Naive thymus-derived CD8-positive, alpha-beta T cell (primary cell): ENCODE data around the gene MCFD2. TPM values are rescaled to one million over a fixed set of nuclear protein-coding genes. Genes with fewer than 3 reads are reported as not detected.
"Not testable (repeated sequence)": the region's sequence is repeated elsewhere in the genome, so short reads cannot be mapped to it uniquely, and the experiment has no call there.

Experiments used
- ATAC-seq, 2 donors: fragments of 150-1000 bp; cut with Tn5 transposase in 1 of 2; sonication (Bioruptor Pico), chemical (Tn5 transposase) in 1 of 2; 1 replicate in 1 of 2; 2 replicates in 1 of 2; pipeline ENCODE4 v1.10.0; 2021; ENCODE audit warnings: mild to moderate bottlenecking in 2 of 2, moderate library complexity in 2 of 2
- POLR2A ChIA-PET: fragments of 350-600 bp; sonication (Branson Sonifier 250); formaldehyde crosslinking; loops from one replicate; lab custom pipeline; 2021; ENCODE audit warnings: antibody characterized with exemption; lab: Charles Lee
- DNase-seq, 10 donors: peaks; one replicate each; pipeline versions ENCODE4 v3.0.0 to v3.0.0-alpha.2; 2020 to 2022
- H3K27ac Mint-ChIP-seq, 10 donors: one replicate each; pipeline ENCODE4 v1.8.0; 2020 to 2022; ENCODE audit warnings: mild to moderate bottlenecking in 10 of 10, mixed read lengths in 10 of 10, moderate library complexity in 4 of 10, inconsistent platforms in 1 of 10
- H3K27me3 Mint-ChIP-seq, 5 donors: one replicate each; pipeline ENCODE4 v1.8.0; 2021 to 2022; ENCODE audit warnings: mixed read lengths in 5 of 5
- H3K36me3 Mint-ChIP-seq, 3 donors: one replicate each; pipeline ENCODE4 v1.8.0; 2020 to 2022; ENCODE audit warnings: mixed read lengths in 3 of 3, mild to moderate bottlenecking in 2 of 3, inconsistent platforms in 1 of 3
- H3K4me1 Mint-ChIP-seq, 4 donors: one replicate each; pipeline ENCODE4 v1.8.0; 2021 to 2022; ENCODE audit warnings: mixed read lengths in 4 of 4
- H3K4me3 Mint-ChIP-seq, 10 donors: one replicate each; pipeline ENCODE4 v1.8.0; 2020 to 2022; ENCODE audit warnings: mild to moderate bottlenecking in 10 of 10, mixed read lengths in 10 of 10, moderate library complexity in 6 of 10, inconsistent platforms in 1 of 10
- H3K9me3 Mint-ChIP-seq, 9 donors: one replicate each; pipeline ENCODE4 v1.8.0; 2020 to 2022; ENCODE audit warnings: mixed read lengths in 9 of 9, mild to moderate bottlenecking in 3 of 9, inconsistent platforms in 1 of 9, moderate library complexity in 1 of 9
- polyA plus RNA-seq, 3 donors: library from polyadenylated mRNA; unstranded; fragments of 300-500 nt; fragmentation: Illumina TruSeq; gene quantifications; one replicate each; pipeline ENCODE4 v1.2.3, GENCODE V29; 2021
- total RNA-seq, 8 experiments: library from RNA in 2 of 8; stranded (reverse) in 2 of 8; gene quantifications; one replicate each; pipeline ENCODE4 v1.2.3 and lab custom pipeline; 2021 to 2026

MCFD2 gene
- total and polyA plus RNA-seq, 5 experiments from 2014 or later = 23.5 to 42.4 (median 29.1) TPM

DNA sequence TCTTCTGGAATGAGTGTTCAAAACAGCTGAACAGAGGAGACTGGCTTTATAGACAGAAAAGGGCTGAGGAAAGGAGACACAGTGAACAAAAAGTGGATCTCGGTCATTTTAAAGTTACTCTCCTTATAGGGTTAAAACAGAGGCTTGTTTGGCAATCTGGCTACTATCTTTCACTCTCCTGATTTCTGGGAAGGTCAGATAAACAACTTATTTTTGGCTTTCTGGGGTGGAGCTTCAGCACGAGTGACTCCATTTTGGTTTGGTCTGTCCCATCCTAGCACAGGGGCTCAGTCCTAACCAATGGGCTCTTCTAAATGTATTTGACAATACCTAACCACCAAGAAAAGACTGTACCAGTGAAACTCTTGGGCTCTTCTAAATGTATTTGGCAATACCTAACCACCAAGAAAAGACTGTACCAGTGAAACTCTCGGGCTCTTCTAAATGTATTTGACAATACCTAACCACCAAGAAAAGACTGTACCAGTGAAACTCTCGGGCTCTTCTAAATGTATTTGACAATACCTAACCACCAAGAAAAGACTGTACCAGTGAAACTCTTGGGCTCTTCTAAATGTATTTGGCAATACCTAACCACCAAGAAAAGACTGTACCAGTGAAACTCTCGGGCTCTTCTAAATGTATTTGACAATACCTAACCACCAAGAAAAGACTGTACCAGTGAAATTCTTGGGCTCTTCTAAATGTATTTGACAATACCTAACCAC is 39.5 kb downstream of the MCFD2 start:
- H3K27me3 Mint-ChIP-seq = peaks cover 0 to 18% (median 3%) of the 10 kb centered on the region in 5 donors
- POLR2A ChIA-PET, H3K4me1 Mint-ChIP-seq, DNase-seq, H3K9me3 Mint-ChIP-seq, H3K36me3 Mint-ChIP-seq, ATAC-seq, H3K4me3 Mint-ChIP-seq: not testable (repeated sequence)
- peak overlapping the region in 1 of 10 donors; percentile 9 for H3K27ac Mint-ChIP-seq

DNA sequence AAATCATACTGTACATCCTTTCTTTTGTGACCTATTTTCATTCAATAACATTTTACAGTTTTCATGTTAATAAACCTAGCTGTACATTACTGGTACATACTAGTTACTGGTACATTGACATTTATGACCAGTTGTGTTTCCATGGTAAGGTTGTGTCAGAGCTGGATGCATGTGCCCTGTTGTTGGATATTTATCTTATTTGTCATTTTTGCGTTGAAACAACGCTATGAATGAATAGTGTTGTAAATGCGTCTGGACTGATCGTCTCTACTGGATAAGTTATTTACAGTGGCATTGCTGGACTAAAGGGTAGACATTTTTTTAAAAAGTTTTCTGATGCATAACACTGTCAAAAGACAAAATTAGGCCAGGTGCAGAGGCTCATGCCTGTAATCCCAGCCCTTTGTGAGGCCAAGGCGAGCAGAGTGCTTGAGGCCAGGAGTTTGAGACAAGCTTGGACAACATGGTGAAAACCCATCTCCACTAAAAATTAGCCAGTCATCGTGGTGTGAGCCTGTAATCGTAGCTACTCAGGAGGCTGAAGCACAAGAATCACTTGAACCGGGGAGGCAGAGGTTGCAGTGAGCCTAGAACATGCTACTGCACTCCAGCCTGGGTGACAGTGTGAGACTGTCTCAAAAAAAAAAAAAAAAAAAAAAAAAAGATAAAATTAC is 40.2 kb downstream of the MCFD2 start:
- DNase-seq (no peak), ATAC-seq (no peak)
- POLR2A ChIA-PET = no interaction called here
- Mint-ChIP-seq H3K36me3 (no peaks in the 10 kb centered on the region), H3K4me1 (no peaks in the 10 kb centered on the region), H3K27me3 (peaks cover 0 to 26% (median 3%) of the 10 kb centered on the region in 5 donors), H3K27ac (no peak overlapping the region), H3K9me3 (no peaks in the 10 kb centered on the region), H3K4me3 (no peak overlapping the region)

DNA sequence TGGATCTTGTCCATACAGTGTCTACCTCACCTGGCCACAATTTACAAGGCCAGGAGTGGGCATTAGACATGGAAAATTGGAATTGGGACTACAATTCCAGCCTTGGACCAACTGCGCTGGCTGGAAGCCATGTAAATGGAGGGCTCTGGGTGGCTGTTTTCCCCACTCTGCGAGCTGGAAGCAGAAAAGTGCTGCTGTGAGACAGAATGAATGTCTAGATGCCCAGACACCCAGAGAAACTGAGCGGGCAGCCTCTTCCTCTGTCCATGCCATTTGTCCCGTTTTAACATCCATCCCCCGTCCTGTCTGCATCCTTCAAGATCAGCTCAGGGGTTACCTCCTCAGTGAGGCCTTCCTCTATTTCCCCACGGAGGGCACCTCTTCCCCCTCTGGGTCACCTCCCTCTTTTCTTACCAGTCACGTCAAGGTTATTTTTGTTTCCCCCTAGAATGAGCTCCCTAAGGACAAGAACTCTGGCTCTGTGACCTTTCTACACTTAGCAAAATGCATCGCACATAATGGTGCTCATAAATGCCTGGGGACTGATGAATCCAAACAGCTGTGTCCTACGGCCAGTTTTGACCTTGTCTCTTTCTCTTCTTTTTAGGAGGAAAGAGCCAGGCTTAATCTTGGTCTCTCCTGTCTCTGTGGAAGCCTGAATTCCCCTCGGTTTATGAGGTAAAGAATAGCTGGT is 41.2 kb downstream of the MCFD2 start:
- no peak for ATAC-seq
- no peak for DNase-seq
- POLR2A ChIA-PET = no interaction called here
- Mint-ChIP-seq H3K36me3 (no peaks in the 10 kb centered on the region), H3K4me3 (no peak overlapping the region), H3K27me3 (peaks cover 0 to 26% (median 3%) of the 10 kb centered on the region in 5 donors), H3K9me3 (no peaks in the 10 kb centered on the region), H3K27ac (no peak overlapping the region), H3K4me1 (no peaks in the 10 kb centered on the region)

DNA sequence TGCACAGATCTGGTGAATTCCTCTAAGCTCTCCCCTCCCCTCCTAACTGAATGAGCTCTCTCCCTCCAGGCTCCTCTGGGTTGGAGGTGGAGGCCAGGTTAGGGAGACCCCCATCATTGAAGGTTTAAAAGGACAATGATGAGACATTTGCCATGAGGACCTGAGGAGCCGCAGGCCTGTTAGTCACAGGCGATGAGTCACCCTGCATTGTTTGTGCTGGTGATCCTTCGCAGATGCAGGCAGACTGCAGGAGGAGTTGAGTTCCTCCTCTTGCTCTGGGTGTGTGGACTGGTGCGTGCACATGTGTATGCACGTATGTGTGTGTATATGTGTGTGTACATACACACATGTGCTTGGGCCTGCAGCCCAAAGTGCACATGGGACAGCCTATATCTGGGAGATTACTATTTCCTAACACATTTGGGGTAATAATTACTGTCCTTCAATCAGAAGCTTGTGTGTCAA is 42.0 kb downstream of the MCFD2 start:
- no peak for DNase-seq
- Mint-ChIP-seq H3K27ac (no peak overlapping the region), H3K4me1 (no peaks in the 10 kb centered on the region), H3K4me3 (no peak overlapping the region), H3K27me3 (peaks cover 0 to 26% (median 3%) of the 10 kb centered on the region in 5 donors), H3K9me3 (no peaks in the 10 kb centered on the region), H3K36me3 (no peaks in the 10 kb centered on the region)
- POLR2A ChIA-PET = no interaction called here
- ATAC-seq = no peak

DNA sequence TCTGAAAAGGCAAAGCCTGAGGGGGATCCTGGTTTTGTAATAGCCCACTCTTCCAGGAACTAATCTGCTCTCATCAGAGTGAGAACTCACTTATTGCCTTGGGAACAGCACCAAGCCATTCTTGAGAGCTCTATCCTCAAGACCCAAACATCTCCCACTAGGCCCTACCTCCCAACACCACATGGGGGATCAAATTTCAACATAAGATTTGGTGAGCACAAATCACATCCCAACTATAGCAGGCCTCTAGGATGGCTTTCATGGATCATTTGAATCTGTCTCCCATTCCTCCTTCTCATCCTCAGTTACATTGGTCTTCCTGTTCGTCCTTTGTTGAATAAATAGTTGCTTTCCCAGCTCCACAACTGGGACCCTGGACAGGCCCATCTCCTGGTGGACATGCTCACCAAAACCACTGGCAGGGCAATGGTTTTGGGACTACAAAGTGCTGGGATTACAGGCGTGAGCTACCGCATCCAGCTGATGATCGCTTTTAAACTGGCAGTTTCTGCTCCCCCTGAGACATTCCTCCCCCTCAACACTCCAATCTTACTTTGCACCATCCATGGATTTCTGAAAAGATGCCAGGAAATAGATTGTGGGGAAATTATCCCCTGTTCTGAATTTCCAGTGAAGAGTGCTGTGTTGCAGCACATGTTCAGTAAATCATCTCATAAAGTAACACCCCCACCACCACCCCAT is 42.6 kb downstream of the MCFD2 start:
- POLR2A ChIA-PET = no interaction called here

DNA sequence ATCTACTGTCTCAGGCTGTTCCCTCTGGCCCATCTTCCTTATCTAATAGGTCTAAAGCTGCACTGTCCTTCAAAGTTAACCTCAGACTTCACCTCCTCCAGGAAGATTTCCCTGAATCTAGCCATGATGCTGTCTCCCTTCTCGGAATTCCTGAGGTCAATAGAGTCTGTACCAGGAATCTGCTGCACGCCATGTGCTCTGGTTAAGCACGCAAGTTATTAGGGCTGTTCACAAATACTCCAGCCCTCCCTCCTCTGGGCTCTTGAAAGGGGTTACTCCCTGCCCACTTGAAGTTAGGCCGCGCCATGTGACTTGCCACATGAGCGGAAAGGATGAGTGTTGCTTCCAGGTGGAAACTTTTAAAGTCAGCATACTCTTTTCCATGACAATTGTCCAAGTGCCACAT is 43.6 kb downstream of the MCFD2 start:
- Mint-ChIP-seq H3K27me3 (peaks cover 0 to 26% (median 5%) of the 10 kb centered on the region in 5 donors), H3K4me3 (no peak overlapping the region), H3K27ac (no peak overlapping the region), H3K9me3 (no peaks in the 10 kb centered on the region), H3K4me1 (peaks cover 0 to under 1% (median 0%) of the 10 kb centered on the region in 4 donors), H3K36me3 (no peaks in the 10 kb centered on the region)
- DNase-seq (no peak), ATAC-seq (no peak)
- POLR2A ChIA-PET = interaction anchor here (0.8 kb wide), 1 partner anchor 12 kb away, joined by 3 read pairs; no protein-coding TSS in a partner anchor

More for the DNA sequence above, 42.6 kb downstream of the MCFD2 start:
- H3K36me3 Mint-ChIP-seq = no peaks in the 10 kb centered on the region
- ATAC-seq = no peak
- H3K4me1 Mint-ChIP-seq = no peaks in the 10 kb centered on the region
- no peaks in the 10 kb centered on the region for H3K9me3 Mint-ChIP-seq
- H3K27ac Mint-ChIP-seq = no peak overlapping the region
- DNase-seq = no peak
- H3K27me3 Mint-ChIP-seq = peaks cover 0 to 26% (median 5%) of the 10 kb centered on the region in 5 donors
- H3K4me3 Mint-ChIP-seq = no peak overlapping the region

DNA sequence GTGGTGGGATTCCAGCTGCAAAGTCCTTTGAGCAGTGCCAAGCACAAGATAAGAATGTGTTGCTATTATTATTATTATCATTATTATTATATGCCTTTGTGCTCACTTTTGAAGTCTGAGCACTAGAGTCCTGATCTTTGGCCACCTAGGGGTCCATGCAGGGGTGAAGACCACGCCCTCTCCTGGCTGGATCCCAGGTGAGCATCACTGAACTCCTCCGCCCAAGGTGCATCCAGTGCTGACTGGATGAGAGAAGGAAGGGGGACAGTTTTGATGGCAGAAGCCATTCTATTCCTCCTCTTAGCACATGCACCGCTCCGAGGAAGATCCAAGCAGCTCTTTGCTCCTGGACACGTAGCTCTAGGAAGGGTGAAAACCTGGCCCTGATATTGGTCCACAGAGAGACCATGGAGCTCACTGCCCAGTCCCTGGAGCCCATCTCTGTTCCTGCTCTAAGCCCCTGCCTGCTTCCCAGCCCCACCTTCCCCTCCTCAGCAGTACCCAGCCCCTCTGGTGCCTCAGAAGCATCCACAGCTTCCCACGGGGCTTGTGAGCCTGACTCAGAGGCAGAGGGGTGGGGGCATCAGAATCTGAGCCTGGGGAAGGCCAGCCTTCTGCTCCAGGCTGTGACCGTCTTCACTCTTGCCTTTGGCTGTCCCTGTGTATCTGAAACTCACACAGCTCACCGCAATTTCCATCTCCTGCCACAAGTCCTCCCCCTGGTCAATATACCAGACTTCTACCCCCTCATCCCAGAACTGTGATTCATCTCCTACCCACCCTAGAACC is 45.4 kb downstream of the MCFD2 start:
- peaks cover 0 to 6% (median 2%) of the 10 kb centered on the region in 3 donors for H3K36me3 Mint-ChIP-seq
- H3K27me3 Mint-ChIP-seq = peaks cover 0 to 26% (median 5%) of the 10 kb centered on the region in 5 donors
- peaks cover 0 to 12% (median 4%) of the 10 kb centered on the region in 9 donors for H3K9me3 Mint-ChIP-seq
- H3K4me1 Mint-ChIP-seq = peaks cover 1 to 6% (median 3%) of the 10 kb centered on the region in 4 donors
- no peak for ATAC-seq
- H3K27ac Mint-ChIP-seq = peak overlapping the region in 1 of 10 donors; percentile 10
- no peak overlapping the region for H3K4me3 Mint-ChIP-seq
- DNase-seq = no peak
- POLR2A ChIA-PET = no interaction called here

DNA sequence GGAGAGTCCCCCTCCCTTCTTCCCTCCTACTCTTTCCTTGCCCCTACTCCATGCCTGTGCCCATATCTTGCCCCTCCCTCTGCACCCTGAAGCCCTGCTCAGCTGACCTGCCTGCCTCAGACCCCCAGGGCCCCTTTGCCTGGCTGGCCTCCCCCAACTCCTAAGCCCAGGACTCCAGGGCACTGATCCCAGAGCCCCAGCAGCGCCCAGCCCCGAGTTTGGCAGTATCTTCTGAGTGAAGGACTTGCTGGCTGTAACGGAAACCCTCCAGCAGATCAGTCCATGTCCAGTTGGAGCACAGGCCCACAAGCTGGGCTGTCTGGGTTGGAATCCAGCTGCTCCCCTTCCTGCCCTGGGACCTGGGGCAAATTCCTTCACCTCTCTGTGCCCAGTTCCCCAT is 46.0 kb downstream of the MCFD2 start:
- peaks cover 0 to 12% (median 8%) of the 10 kb centered on the region in 3 donors for H3K36me3 Mint-ChIP-seq
- peaks cover 0 to 18% (median 10%) of the 10 kb centered on the region in 9 donors for H3K9me3 Mint-ChIP-seq
- H3K4me1 Mint-ChIP-seq = peaks cover 1 to 6% (median 3%) of the 10 kb centered on the region in 4 donors
- no peak overlapping the region for H3K4me3 Mint-ChIP-seq
- POLR2A ChIA-PET = no interaction called here
- DNase-seq (no peak), ATAC-seq (no peak)
- peaks cover 0 to 26% (median 5%) of the 10 kb centered on the region in 5 donors for H3K27me3 Mint-ChIP-seq
- H3K27ac Mint-ChIP-seq = no peak overlapping the region

DNA sequence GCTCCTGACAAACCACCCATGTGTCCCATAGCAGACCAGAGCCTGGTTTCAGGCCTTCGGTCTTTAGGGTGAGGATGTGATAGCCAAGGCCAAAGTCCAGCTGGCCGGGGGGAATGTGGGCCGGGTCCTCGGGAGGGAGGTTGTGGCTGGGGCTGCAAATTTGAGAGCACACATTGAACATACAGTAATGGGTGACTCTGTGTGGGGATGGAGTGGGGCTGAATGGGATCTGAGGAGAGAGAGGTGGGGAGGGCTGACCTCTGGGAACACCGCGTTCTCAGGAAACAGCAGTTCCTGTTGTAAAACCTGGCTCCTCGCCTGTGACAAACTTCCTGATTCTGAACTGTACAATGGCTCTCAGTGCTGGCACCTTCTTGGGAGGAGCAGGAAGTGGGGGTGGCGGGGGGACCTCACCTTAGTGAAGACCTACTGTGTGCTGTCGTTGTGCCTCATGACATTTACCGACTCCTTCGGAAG is 48.8 kb downstream of the MCFD2 start:
- DNase-seq = no peak
- Mint-ChIP-seq H3K4me1 (peaks cover 1 to 6% (median 3%) of the 10 kb centered on the region in 4 donors), H3K27me3 (peaks cover 0 to 15% (median 5%) of the 10 kb centered on the region in 5 donors), H3K27ac (no peak overlapping the region), H3K36me3 (peaks cover 0 to 20% (median 11%) of the 10 kb centered on the region in 3 donors), H3K4me3 (peak overlapping the region in 1 of 10 donors; percentile 6), H3K9me3 (peaks cover 0 to 28% (median 13%) of the 10 kb centered on the region in 9 donors)
- POLR2A ChIA-PET = interaction anchor here (0.6 kb wide), 1 partner anchor 21 kb away, joined by 3 read pairs; no protein-coding TSS in a partner anchor
- no peak for ATAC-seq

DNA sequence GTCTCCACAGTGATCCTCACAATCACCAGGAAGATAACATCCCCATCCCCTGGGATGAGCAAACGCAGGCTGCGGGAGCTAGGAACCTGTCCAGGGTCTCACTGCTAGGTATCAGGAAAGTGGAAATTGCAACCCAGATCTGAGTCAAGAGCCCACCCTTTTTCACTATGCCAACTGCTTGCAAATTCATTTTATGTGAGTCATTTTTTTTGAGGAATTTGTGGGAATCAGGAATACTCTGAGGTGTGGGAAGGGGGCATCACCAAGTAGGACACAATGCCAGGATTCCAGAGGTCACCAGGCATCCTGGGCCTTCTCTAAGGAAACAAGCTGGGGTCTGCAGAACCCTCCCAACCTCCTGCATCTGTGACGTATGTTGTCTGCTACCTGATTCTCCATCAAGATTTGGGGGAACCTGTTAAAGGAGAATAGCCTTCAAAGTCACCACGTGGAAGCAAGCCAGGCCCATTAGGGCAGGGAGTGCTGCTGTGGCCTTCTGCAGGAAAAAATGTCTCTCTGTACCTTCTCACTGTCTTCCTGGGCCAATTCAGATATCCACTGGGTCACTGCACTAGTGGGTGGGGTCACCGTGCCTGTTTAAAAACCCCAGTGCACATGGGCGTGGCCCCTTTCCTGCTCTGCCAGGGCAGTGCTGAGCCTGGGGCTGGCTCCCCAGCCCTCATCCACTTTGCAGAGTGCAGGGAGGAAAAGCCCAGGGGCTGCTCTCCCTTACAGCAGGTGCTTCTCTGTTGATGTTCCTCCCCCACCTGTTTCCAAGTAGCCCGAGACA is 50.2 kb downstream of the MCFD2 start:
- POLR2A ChIA-PET = no interaction called here
- no peak overlapping the region for H3K4me3 Mint-ChIP-seq
- H3K27me3 Mint-ChIP-seq = peaks cover 0 to 7% (median 2%) of the 10 kb centered on the region in 5 donors
- no peak for ATAC-seq
- H3K4me1 Mint-ChIP-seq = peaks cover 1 to 6% (median 3%) of the 10 kb centered on the region in 4 donors
- no peak overlapping the region for H3K27ac Mint-ChIP-seq
- peaks cover 0 to 28% (median 13%) of the 10 kb centered on the region in 9 donors for H3K9me3 Mint-ChIP-seq
- H3K36me3 Mint-ChIP-seq = peaks cover 0 to 20% (median 11%) of the 10 kb centered on the region in 3 donors
- no peak for DNase-seq

DNA sequence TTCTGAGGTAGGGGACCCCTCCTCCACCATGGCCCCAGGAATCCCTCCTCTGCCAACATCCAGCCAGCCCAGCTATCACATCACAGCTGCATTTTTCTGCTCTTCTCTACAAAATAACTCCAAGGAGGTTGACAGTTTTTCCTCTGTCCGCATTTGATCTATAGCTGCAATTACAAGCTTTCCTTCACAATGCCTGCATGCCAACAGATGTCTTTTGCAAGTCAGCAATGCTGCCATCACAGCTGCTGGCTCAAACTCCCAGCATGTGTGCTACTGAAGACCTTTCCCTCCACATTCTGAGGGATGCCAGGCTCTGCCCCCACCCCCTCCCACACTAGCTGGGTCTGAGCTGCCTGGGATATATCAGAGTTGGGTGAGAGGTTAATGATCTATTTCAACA is 51.7 kb downstream of the MCFD2 start:
- Mint-ChIP-seq H3K27ac (no peak overlapping the region), H3K9me3 (peaks cover 0 to 28% (median 13%) of the 10 kb centered on the region in 9 donors), H3K4me1 (peaks cover 1 to 6% (median 3%) of the 10 kb centered on the region in 4 donors), H3K36me3 (peaks cover 0 to 20% (median 11%) of the 10 kb centered on the region in 3 donors), H3K4me3 (no peak overlapping the region), H3K27me3 (peaks cover 0 to 7% (median 2%) of the 10 kb centered on the region in 5 donors)
- POLR2A ChIA-PET = no interaction called here
- ATAC-seq = no peak
- no peak for DNase-seq
